Stomach (tissue), 9 donors: ENCODE data around the gene PDZD11. TPM values are rescaled to one million over a fixed set of nuclear protein-coding genes. Genes with fewer than 3 reads are reported as not detected.

Experiments
- DNase-seq, 2 donors: peaks; one replicate each; pipeline versions ENCODE4 v3.0.0 to v3.0.0-alpha.2; 2013 to 2019
- H3K27ac ChIP-seq, 5 donors: fragments of 200-600 bp in 4 of 5; sonication (generic) in 4 of 5; one replicate each; pipeline ENCODE4 v1.5.1; 2013 to 2019; ENCODE audit warnings: mild to moderate bottlenecking in 1 of 5, moderate library complexity in 1 of 5
- H3K27me3 ChIP-seq, 3 donors: fragments of 200-600 bp; sonication (generic); one replicate each; pipeline ENCODE4 v1.5.1; 2017 to 2019; ENCODE audit warnings: mixed run types in 1 of 3
- H3K36me3 ChIP-seq, 4 donors: fragments of 200-600 bp; sonication (generic); 1 replicate in 3 of 4; 2 replicates in 1 of 4; pipeline ENCODE4 v1.5.1; 2016 to 2019
- H3K4me1 ChIP-seq, 4 donors: fragments of 200-600 bp; sonication (generic); one replicate each; pipeline ENCODE4 v1.5.1; 2016 to 2019
- H3K4me3 ChIP-seq, 4 donors: fragments of 200-600 bp; sonication (generic) in 3 of 4; one replicate each; pipeline ENCODE4 v1.5.1; 2016 to 2019; ENCODE audit warnings: mild to moderate bottlenecking in 1 of 4
- H3K9me3 ChIP-seq, 4 donors: fragments of 200-600 bp; sonication (generic); one replicate each; pipeline ENCODE4 v1.5.1; 2016 to 2019
- EP300 ChIP-seq: sonication (generic); formaldehyde crosslinking; IDR thresholded peaks from one replicate; pipeline ENCODE4 v1.6.1; 2017; ENCODE audit warnings: antibody characterized with exemption
- POLR2A ChIP-seq, 4 donors: fragments of 450-650 bp; IDR thresholded peaks; one replicate each; pipeline ENCODE4 v1.6.1; 2016; ENCODE audit warnings: antibody characterized with exemption in 4 of 4, control low read depth in 2 of 4, mild to moderate bottlenecking in 1 of 4, moderate library complexity in 1 of 4
- POLR2AphosphoS5 ChIP-seq, 3 donors: sonication (generic); formaldehyde crosslinking; IDR thresholded peaks; one replicate each; pipeline ENCODE4 v1.6.1; 2016; ENCODE audit warnings: antibody characterized with exemption in 3 of 3
- WGBS, 5 donors: extraction: QIAGEN DNeasy Blood & Tissue Kit in 3 of 5; methylation state at CpG; one replicate each; pipeline versions ENCODE4 v1.1.5 to v1.1.7; 2013 to 2018; 5-methylcytosine and 5-hydroxymethylcytosine counted together
- intact Hi-C: fragments of 100-400 bp; cut with DNase I; formaldehyde crosslinking; loops from one replicate; pipeline ENCODE4 v1.15.1; 2023; ENCODE audit warnings: low total_unique reads
- polyA plus RNA-seq, 3 donors: library from polyadenylated mRNA; stranded (reverse); fragments of 200-250 nt; gene quantifications; one replicate each; pipeline ENCODE4 v1.2.3, GENCODE V29; 2013
- total RNA-seq, 5 donors: library from RNA; depleted of rRNA; stranded (reverse); fragments of >200 nt; gene quantifications; one replicate each; pipeline versions ENCODE4 v1.1.0 to v1.2.3, GENCODE V29; 2014 to 2016
- TF ChIP-seq, protein P1 (sequence below), 7 experiments: fragments of 450-650 bp in 4 of 7; fragments of 200-600 bp in 3 of 7; sonication (generic) in 3 of 7; IDR thresholded peaks; one replicate each; pipeline ENCODE4 v1.5.1; 2016 to 2019; ENCODE audit warnings: antibody characterized with exemption in 7 of 7, control low read depth in 2 of 7, mild to moderate bottlenecking in 1 of 7
- donor health status: healthy with polysubstance abuse.
- donor health status: Bipolar disorder and iron deficiency.
- donor health status: healthy.

PDZD11 gene
- total and polyA plus RNA-seq, 8 donors: 2.3 to 172 (median 40.6) TPM

DNA sequence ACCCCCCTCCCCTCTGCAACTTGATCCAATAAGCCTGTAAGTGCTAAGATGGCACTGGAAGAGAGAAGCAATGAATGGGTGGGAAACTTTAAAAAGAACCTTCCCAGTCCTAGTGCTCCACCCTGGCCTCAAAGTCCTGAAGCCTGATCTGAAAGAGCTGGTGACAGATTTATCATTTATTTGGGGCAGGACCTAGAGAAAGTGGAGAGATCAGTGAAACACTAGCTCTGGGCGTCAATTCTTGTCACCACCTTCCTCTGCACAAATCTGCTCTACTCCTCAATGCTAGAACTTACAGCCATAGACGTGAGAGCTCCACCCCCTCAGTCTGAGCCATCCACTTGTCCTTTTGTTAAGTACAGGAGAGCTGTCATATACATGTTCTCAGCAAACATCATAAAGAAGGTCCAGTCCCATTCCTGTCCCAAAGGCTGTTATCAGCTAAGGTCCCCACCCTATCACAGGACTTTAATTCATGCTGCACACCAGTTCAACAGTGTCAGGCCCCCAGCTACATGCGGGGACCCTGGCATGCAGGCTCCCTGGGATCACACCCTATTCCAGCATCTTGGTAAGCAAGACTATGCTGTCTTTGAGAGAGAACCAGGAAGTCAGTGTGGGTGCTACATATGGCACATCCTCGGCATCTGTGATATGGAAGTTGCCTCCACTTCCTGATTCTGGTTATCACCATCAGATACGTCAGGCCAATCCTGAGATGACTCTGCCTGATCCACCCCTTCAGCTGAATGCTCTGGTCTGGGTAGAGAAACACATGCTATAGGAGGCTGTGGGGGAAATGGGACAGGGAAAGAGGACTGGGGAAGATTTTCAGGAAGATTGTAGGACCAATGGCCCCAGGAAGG is 32.1 kb downstream of the PDZD11 start:
- Histone ChIP-seq H3K27me3 (peaks cover 0 to 3% (median 0%) of the 10 kb centered on the region in 3 donors), H3K4me1 (no peaks in the 10 kb centered on the region), H3K36me3 (no peaks in the 10 kb centered on the region), H3K9me3 (no peaks in the 10 kb centered on the region), H3K4me3 (no peak overlapping the region), H3K27ac (no peak overlapping the region)
- WGBS, 5 donors: 62 to 80% (median 70%) methylated on average over 5 of the region's 5 CpGs
- no peak for DNase-seq
- intact Hi-C loops: no loop called here
- TF ChIP-seq, protein P1, sequence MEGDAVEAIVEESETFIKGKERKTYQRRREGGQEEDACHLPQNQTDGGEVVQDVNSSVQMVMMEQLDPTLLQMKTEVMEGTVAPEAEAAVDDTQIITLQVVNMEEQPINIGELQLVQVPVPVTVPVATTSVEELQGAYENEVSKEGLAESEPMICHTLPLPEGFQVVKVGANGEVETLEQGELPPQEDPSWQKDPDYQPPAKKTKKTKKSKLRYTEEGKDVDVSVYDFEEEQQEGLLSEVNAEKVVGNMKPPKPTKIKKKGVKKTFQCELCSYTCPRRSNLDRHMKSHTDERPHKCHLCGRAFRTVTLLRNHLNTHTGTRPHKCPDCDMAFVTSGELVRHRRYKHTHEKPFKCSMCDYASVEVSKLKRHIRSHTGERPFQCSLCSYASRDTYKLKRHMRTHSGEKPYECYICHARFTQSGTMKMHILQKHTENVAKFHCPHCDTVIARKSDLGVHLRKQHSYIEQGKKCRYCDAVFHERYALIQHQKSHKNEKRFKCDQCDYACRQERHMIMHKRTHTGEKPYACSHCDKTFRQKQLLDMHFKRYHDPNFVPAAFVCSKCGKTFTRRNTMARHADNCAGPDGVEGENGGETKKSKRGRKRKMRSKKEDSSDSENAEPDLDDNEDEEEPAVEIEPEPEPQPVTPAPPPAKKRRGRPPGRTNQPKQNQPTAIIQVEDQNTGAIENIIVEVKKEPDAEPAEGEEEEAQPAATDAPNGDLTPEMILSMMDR (IDR thresholded peaks at IDR 0.05): no peak
- TF ChIP-seq POLR2A (IDR thresholded peaks at IDR 0.05): no peak
- no peak for TF ChIP-seq POLR2AphosphoS5 (IDR thresholded peaks at IDR 0.05)
- TF ChIP-seq EP300: no peak

DNA sequence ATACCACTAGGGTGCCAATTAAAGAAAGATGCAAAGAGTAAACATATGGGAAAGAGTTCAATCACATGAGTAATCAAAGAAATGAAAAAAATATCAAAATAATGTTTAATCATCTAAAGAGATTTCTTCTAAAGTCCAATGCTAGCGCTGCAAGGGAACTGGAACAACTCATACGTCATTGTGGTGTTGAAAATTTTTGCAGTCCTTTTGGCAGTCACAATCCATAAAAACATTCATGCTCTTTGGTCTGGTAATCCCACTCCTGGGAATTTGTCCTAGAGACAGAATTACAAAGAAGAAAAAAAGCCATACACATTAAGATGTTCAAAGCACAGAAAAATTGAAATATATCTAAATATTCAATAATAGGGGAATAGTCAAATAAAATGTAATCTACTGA is 34.3 kb downstream of the PDZD11 start:
- no peaks in the 10 kb centered on the region for H3K9me3 ChIP-seq
- H3K4me1 ChIP-seq: no peaks in the 10 kb centered on the region
- intact Hi-C loops: no loop called here
- H3K27me3 ChIP-seq: peaks cover 0 to 3% (median 0%) of the 10 kb centered on the region in 3 donors
- WGBS, 5 donors: 77 to 94% (median 79%) methylated on average over 2 of the region's 2 CpGs
- DNase-seq: no peak
- H3K27ac ChIP-seq: no peak overlapping the region
- TF ChIP-seq EP300: no peak
- no peak for TF ChIP-seq POLR2AphosphoS5 (IDR thresholded peaks at IDR 0.05)
- TF ChIP-seq, protein P1 (IDR thresholded peaks at IDR 0.05): no peak
- no peak for TF ChIP-seq POLR2A (IDR thresholded peaks at IDR 0.05)
- H3K36me3 ChIP-seq: no peaks in the 10 kb centered on the region
- no peak overlapping the region for H3K4me3 ChIP-seq

DNA sequence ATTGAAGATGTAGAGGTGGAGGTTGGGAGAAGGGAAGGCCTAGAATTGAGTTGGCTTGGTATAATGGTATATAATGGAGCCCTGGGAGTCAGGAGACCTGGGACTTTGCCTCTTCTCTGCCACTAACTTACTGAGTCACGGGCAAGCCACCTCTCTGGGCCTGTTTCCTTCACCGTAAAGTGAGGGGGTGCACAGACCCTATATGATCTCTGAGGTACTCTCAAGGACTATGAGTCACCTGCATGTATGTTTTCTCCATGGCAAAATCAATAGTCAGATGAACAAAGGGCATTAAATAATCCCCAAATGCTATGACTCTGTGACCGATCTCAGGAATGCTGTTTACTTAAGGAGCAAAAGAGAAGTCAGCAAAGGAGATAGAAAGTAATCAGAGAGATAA is 34.8 kb downstream of the PDZD11 start:
- Histone ChIP-seq H3K27me3 (no peaks in the 10 kb centered on the region), H3K4me3 (no peak overlapping the region), H3K9me3 (no peaks in the 10 kb centered on the region), H3K27ac (no peak overlapping the region), H3K36me3 (no peaks in the 10 kb centered on the region), H3K4me1 (no peaks in the 10 kb centered on the region)
- intact Hi-C loops: no loop called here
- TF ChIP-seq POLR2A (IDR thresholded peaks at IDR 0.05): no peak
- no peak for TF ChIP-seq EP300
- TF ChIP-seq, protein P1 (IDR thresholded peaks at IDR 0.05): no peak
- no peak for TF ChIP-seq POLR2AphosphoS5 (IDR thresholded peaks at IDR 0.05)
- DNase-seq: no peak
- 58 to 89% (median 83%) methylated on average over 1 to 3 of the region's 3 CpGs for WGBS, 5 donors

DNA sequence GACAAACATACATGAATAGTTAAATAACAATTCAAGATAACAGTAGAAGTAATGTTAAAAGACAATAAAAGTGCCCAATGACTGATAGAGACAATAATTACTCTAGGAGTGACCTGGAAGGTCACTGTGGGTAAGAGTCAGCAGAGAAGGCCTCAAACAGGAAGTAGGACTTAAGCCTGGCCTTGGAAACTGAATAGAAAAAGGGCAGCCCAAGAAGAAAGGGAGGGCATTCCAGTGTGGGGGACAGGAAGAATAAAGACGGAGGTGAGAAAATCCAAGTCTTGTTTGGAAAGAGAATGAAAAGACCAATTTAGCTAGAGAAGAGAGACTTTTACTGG is 35.7 kb downstream of the PDZD11 start:
- H3K27ac ChIP-seq: no peak overlapping the region
- 63 to 80% (median 76%) methylated on average over 1 of the region's 1 CpG for WGBS, 5 donors

More for the DNA sequence above, 35.7 kb downstream of the PDZD11 start:
- intact Hi-C loops: no loop called here
- H3K27me3 ChIP-seq: no peaks in the 10 kb centered on the region
- H3K4me3 ChIP-seq: no peak overlapping the region
- no peak for DNase-seq
- TF ChIP-seq, protein P1 (IDR thresholded peaks at IDR 0.05): no peak
- TF ChIP-seq EP300: no peak
- TF ChIP-seq POLR2A (IDR thresholded peaks at IDR 0.05): no peak
- no peak for TF ChIP-seq POLR2AphosphoS5 (IDR thresholded peaks at IDR 0.05)
- no peaks in the 10 kb centered on the region for H3K9me3 ChIP-seq
- H3K4me1 ChIP-seq: no peaks in the 10 kb centered on the region
- H3K36me3 ChIP-seq: no peaks in the 10 kb centered on the region
